Measurements from ENCODE around the gene FZD10.

DNA sequence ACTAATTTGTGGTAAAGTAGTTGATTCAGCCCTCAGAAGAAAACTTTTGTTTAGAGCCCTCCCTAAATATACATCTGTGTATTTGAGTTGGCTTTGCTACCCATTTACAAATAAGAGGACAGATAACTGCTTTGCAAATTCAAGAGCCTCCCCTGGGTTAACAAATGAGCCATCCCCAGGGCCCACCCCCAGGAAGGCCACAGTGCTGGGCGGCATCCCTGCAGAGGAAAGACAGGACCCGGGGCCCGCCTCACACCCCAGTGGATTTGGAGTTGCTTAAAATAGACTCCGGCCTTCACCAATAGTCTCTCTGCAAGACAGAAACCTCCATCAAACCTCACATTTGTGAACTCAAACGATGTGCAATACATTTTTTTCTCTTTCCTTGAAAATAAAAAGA is 2.7 kb downstream of the FZD10 start:
- TF ChIP-seq E2F6 (IDR thresholded peaks at IDR 0.05) (no peak), KDM1A (IDR thresholded peaks at IDR 0.05; ENCODE audit: borderline replicate concordance, low read length) (no peak), BACH1 (IDR thresholded peaks at IDR 0.05; ENCODE audit: low read length) (no peak), RAD21 (IDR thresholded peaks at IDR 0.05 in 1 of 2, conservative IDR thresholded peaks at IDR 0.05 in 1 of 2; ENCODE audit: low read depth in 2 of 2, low read length in 2 of 2) (no peak)
- TF ChIP-seq, protein P1, sequence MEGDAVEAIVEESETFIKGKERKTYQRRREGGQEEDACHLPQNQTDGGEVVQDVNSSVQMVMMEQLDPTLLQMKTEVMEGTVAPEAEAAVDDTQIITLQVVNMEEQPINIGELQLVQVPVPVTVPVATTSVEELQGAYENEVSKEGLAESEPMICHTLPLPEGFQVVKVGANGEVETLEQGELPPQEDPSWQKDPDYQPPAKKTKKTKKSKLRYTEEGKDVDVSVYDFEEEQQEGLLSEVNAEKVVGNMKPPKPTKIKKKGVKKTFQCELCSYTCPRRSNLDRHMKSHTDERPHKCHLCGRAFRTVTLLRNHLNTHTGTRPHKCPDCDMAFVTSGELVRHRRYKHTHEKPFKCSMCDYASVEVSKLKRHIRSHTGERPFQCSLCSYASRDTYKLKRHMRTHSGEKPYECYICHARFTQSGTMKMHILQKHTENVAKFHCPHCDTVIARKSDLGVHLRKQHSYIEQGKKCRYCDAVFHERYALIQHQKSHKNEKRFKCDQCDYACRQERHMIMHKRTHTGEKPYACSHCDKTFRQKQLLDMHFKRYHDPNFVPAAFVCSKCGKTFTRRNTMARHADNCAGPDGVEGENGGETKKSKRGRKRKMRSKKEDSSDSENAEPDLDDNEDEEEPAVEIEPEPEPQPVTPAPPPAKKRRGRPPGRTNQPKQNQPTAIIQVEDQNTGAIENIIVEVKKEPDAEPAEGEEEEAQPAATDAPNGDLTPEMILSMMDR (IDR thresholded peaks at IDR 0.05; ENCODE audit: control extremely low read depth in 1 of 3, insufficient read depth in 1 of 3, low read depth in 1 of 3, low read length in 3 of 3): no peak
